ENCODE data around the gene BRSK1.

The BRSK1 gene

DNA sequence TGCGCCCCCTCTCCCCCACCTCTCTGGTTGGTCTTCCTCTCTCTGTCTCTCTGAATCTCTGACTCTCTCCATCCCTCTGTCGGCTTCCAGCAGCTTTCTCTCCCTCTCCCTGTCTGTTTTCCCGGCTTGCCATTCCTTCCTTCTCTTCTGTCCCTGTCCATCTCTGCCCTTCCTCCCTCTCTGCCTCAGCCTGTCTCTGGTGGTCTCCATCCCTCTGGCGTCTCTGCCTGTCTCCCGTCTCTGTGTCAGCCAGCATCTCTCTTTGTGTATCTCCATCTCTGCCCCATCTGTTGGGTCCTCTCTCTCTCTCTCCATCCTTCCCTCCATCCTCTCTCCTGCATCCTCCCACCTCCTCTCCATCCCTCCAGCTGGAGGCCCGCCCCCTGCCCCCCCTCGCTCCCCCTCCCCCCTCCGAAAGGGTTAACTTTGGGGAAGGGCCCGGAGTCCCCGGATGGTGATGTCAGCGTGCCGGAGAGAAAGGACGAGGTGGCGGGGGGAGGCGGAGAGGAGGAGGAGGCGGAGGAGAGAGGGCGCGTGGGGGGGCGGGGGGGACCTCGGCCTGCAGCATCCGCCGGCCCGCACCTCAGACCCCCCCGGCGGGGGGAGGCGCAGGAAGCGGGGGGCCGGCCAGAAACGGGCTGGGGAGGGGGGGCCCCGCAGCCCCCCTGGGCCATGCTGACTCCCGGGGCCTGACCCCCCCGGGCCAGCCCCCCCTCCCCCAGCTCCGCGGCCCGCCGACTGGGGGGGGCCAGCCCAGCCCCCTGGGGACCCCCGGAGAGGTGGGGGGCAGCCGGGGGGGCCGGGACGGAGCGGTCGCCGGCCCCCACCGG lies at the start of gene BRSK1:
Gene BRSK1, plus strand, starts transcription at position 450 of the 830 bp plus-strand sequence. CDS start 446 bp downstream, outside the sequence.
- H3K4me3 ChIP-seq (replicated peaks; ENCODE audit: low read depth, low read length) = peak within 1 kb of the TSS; percentile 51
- TF ChIP-seq, protein P1, sequence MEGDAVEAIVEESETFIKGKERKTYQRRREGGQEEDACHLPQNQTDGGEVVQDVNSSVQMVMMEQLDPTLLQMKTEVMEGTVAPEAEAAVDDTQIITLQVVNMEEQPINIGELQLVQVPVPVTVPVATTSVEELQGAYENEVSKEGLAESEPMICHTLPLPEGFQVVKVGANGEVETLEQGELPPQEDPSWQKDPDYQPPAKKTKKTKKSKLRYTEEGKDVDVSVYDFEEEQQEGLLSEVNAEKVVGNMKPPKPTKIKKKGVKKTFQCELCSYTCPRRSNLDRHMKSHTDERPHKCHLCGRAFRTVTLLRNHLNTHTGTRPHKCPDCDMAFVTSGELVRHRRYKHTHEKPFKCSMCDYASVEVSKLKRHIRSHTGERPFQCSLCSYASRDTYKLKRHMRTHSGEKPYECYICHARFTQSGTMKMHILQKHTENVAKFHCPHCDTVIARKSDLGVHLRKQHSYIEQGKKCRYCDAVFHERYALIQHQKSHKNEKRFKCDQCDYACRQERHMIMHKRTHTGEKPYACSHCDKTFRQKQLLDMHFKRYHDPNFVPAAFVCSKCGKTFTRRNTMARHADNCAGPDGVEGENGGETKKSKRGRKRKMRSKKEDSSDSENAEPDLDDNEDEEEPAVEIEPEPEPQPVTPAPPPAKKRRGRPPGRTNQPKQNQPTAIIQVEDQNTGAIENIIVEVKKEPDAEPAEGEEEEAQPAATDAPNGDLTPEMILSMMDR (IDR thresholded peaks at IDR 0.05; ENCODE audit: low read length, missing control alignments) = no peak
- DNase-seq (ENCODE audit: low read depth) = peak; percentile 60

DNA sequence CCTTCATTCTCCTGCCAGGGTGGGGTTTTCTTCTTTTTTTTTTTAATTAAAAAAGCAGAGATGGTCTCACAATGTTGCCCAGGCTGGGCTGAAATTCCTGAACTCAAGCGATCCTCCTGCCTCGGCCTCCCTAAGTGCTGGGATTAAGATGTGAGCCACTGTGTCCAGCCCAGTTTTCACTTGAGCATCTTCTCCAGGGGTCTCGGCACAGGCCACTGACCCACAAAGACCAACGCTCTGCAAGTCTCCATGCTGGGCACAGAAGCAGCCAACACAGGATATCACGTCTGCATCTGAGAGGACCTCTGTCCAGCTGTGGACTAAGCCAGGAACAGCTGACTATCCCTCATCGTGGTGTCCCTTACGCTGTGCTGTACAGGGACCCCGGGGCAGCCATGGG lies 45.8 kb upstream of the BRSK1 start:
- TF ChIP-seq, protein P1 (IDR thresholded peaks at IDR 0.05; ENCODE audit: low read length, missing control alignments) = no peak
- H3K4me3 ChIP-seq (replicated peaks; ENCODE audit: low read depth, low read length) = no peak overlapping the region
- no peak for DNase-seq (ENCODE audit: low read depth)

DNA sequence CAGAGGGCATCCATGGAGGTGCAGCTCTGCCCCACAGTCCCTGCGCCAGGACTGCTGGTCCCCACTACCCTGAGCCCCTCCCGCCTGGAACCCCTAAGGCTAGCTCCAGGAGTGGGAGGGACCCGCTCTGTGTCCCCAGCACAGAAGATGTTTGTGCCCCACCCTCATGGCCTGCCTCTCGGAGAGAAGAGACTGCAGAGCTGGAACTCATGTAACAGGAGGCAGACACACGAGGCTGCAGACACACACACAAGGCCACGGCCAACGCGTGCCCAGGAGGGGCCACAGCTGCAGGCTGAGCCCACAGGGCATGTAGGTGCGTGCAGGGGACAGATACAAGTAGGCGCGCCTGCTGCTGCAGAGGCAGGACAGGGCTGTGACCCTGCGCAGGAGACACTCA lies 44.8 kb upstream of the BRSK1 start:
- TF ChIP-seq, protein P1 (IDR thresholded peaks at IDR 0.05; ENCODE audit: low read length, missing control alignments) = no peak
- no peak for DNase-seq (ENCODE audit: low read depth)
- no peak overlapping the region for H3K4me3 ChIP-seq (replicated peaks; ENCODE audit: low read depth, low read length)

DNA sequence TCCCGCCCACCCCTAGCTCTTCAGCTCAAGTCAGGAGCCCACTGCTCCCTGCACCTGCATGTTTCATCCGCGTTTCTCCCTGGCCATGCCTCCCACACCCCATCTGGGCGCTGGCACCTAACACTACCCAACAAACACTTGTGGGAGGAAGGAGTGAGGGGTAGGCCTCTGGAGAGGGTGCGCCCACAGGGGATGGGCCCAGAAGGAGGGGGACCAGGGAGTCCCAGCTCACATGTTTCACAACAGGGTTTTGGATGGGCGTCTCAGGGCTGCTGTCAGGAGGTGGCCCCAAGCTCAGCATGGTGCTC lies 43.1 kb upstream of the BRSK1 start:
- H3K4me3 ChIP-seq (replicated peaks; ENCODE audit: low read depth, low read length) = no peak overlapping the region
- no peak for DNase-seq (ENCODE audit: low read depth)

DNA sequence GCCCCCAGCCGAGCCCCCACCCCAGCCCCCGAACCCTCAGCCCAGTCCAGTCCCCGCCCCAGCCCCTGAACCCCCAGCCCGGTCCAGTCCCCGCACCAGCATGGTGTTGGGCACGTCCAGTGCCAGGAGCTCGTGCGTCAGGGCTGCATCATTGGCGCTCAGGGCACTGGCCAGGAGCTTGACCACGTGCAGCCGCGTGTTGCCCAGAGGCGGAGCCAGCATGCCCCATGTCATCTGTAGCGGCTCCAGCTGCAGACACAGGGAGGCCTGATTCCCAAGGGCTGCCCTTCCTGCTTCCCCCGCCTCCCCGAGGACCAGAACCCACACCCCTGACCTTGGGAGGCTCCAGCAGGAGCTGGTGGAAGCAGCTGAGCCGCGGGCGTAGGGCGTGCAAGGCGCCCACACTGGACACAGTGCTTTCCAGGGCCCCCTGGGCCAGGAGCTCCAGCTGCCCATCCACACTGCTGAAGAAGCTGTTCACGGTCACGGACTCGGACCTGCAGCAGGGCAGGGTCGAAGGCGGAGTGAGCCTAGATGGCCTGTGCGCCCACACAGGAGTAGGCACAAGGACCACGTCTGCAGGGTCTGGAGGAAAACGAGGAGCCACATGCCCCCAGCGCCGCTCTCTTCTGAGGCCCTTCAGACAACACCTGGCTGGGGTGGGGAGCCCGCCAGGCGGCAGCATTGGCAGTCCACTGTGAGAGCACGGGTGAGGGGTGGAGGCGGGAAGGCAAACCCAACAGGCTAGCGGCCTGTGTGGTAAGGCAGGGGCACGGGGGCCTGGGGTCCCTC lies 42.5 kb upstream of the BRSK1 start:
- DNase-seq (ENCODE audit: low read depth) = no peak
- TF ChIP-seq, protein P1 (IDR thresholded peaks at IDR 0.05; ENCODE audit: low read length, missing control alignments) = no peak

More for the DNA sequence above, 43.1 kb upstream of the BRSK1 start:
- TF ChIP-seq, protein P1 (IDR thresholded peaks at IDR 0.05; ENCODE audit: low read length, missing control alignments) = no peak

DNA sequence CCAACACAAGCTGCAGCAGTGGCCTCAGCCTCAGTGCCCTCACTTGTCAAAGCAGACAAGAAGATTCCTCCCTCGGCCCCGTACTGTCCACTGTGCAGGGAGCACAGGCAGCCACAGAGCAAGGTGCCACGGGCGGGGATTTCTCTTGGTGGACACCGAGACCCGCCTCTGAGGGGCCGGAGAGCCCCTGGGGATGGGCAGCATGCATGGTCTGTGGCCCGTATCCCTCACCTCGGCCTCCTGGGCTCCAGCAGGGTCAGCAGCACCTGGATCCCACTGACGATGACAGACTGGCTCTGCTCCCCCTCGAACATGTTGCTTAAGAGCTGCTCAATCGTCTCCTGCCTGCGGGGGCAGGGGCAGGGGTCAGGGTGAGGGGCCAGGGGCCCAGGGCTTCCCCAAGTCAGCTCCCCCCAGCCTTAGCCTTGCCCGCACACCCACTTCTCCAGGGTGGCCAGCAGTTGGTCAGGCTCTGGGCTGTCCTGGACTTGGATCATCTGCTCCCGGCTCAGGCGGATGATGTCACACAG lies 41.8 kb upstream of the BRSK1 start:
- no peak overlapping the region for H3K4me3 ChIP-seq (replicated peaks; ENCODE audit: low read depth, low read length)
- TF ChIP-seq, protein P1 (IDR thresholded peaks at IDR 0.05; ENCODE audit: low read length, missing control alignments) = no peak
- no peak for DNase-seq (ENCODE audit: low read depth)

More for the DNA sequence above, 42.5 kb upstream of the BRSK1 start:
- H3K4me3 ChIP-seq (replicated peaks; ENCODE audit: low read depth, low read length) = no peak overlapping the region
